K562 (cell line): Measurements from ENCODE around the gene GJC2. TPM values are rescaled to one million over a fixed set of nuclear protein-coding genes. Genes with fewer than 3 reads are reported as not detected.

Source experiments
- ATAC-seq: fragments of 200-7000 bp; cut with Tn5 transposase; 3 replicates; pipeline ENCODE4 v1.9.1; 2020; ENCODE audit warnings: moderate library complexity
- BruUV-seq: library from RNA; stranded (reverse); fragments of 400-500 nt; replicated peaks from 2 replicates; lab custom pipeline; 2021; lab: Mats Ljungman, UMichigan
- CTCF ChIA-PET: fragments of 300-600 bp; formaldehyde crosslinking; extraction: SDS; loops from one replicate; lab custom pipeline; 2021; ENCODE audit warnings: low intra/inter-chr PET ratio; lab: Yijun Ruan, JAX
- POLR2A ChIA-PET: fragments of 300-600, 350-650 bp; sonication (Branson Sonifier 250); formaldehyde crosslinking; extraction: SDS; loops from one replicate; lab custom pipeline; 2021; ENCODE audit warnings: antibody characterized with exemption, inconsistent platforms; lab: Yijun Ruan, JAX
- DNase-seq, 4 experiments: peaks; one replicate each; pipeline versions ENCODE4 v3.0.0 to v3.0.0-alpha.2; 2011 to 2018; ENCODE audit warnings: low spot score in 3 of 4, mixed read lengths in 3 of 4; ENCODE audit errors: extremely low read depth in 1 of 4
- FAIRE-seq: peaks from 2 replicates; lab custom pipeline; 2011; peaks lifted over from hg19 to GRCh38; lab: Jason Lieb, UNC
- H2AFZ ChIP-seq: 2 replicates; pipeline ENCODE4 v1.6.0; 2011; ENCODE audit warnings: low read depth, low read length, control low read depth, inconsistent platforms
- H3K27ac ChIP-seq: fragments of 200-600 bp; 3 replicates; pipeline ENCODE4 v1.8.0; 2011; ENCODE audit warnings: low read depth, mild to moderate bottlenecking, control low read depth, inconsistent platforms, low read length, moderate library complexity, mixed read lengths; ENCODE audit errors: extremely low read depth
- H3K27me3 ChIP-seq, 2 experiments: fragments of 300-600 bp in 1 of 2; 2 replicates in 1 of 2; 3 replicates in 1 of 2; pipeline versions ENCODE4 v1.6.0 to v1.8.0; 2011; ENCODE audit warnings: inconsistent platforms in 2 of 2, low read length in 2 of 2, mild to moderate bottlenecking in 1 of 2, mixed read lengths in 1 of 2, moderate library complexity in 1 of 2; ENCODE audit not compliant: control insufficient read depth in 2 of 2, insufficient read depth in 2 of 2
- H3K36me3 ChIP-seq: fragments of 300-600 bp; 3 replicates; pipeline ENCODE4 v1.8.0; 2011; ENCODE audit warnings: mild to moderate bottlenecking, low read length, inconsistent platforms; ENCODE audit not compliant: control insufficient read depth, insufficient read depth
- H3K4me1 ChIP-seq, 2 experiments: fragments of 200-600 bp in 1 of 2; replicated peaks in 1 of 2; 2 replicates in 1 of 2; 3 replicates in 1 of 2; pipeline versions ENCODE4 v1.5.1 to v1.8.0; 2011; ENCODE audit warnings: inconsistent platforms in 2 of 2, low read length in 2 of 2, mild to moderate bottlenecking in 1 of 2, mixed read lengths in 1 of 2, moderate library complexity in 1 of 2; ENCODE audit not compliant: control insufficient read depth in 2 of 2, insufficient read depth in 2 of 2
- H3K4me2 ChIP-seq: 2 replicates; pipeline ENCODE4 v1.6.1; 2011; ENCODE audit warnings: low read length, control low read depth, inconsistent platforms, mixed read lengths; ENCODE audit not compliant: insufficient read depth
- H3K4me3 ChIP-seq: fragments of 200-600 bp; sonication (generic), shearing (Covaris generic); 2 replicates; pipeline ENCODE4 v1.5.1; 2016; ENCODE audit warnings: control low read depth, inconsistent platforms
- H3K79me2 ChIP-seq: fragments of 200-600 bp; 3 replicates; pipeline ENCODE4 v1.8.0; 2011; ENCODE audit warnings: low read length, inconsistent platforms; ENCODE audit not compliant: control insufficient read depth, insufficient read depth
- H3K9ac ChIP-seq, 2 experiments: 2 replicates each; pipeline versions ENCODE4 v1.6.0 to v1.6.1; 2011; ENCODE audit warnings: low read depth in 2 of 2, low read length in 2 of 2, control low read depth in 1 of 2, inconsistent platforms in 1 of 2, mild to moderate bottlenecking in 1 of 2, mixed read lengths in 1 of 2; ENCODE audit not compliant: insufficient read depth in 1 of 2
- H3K9me1 ChIP-seq: one replicate; pipeline ENCODE4 v1.6.0; 2011; ENCODE audit warnings: inconsistent platforms, mild to moderate bottlenecking, low read length, moderate library complexity; ENCODE audit not compliant: control insufficient read depth, insufficient read depth
- H3K9me3 ChIP-seq: replicated peaks from 2 replicates; pipeline ENCODE4 v1.5.1; 2011; ENCODE audit warnings: low read depth, low read length, inconsistent platforms; ENCODE audit not compliant: control insufficient read depth, insufficient read depth
- H4K20me1 ChIP-seq: replicated peaks from 2 replicates; pipeline ENCODE4 v1.6.1; 2011; ENCODE audit warnings: low read length, inconsistent platforms, mixed read lengths; ENCODE audit not compliant: control insufficient read depth, insufficient read depth
- ARID2 ChIP-seq: fragments of 450-650 bp; IDR thresholded peaks from 2 replicates; pipeline ENCODE4 v1.6.1; 2017; ENCODE audit warnings: antibody characterized with exemption, mild to moderate bottlenecking
- GABPB2 ChIP-seq: fragments of 250-450 bp; sonication (Bioruptor Pico); conservative IDR thresholded peaks from 2 replicates; pipeline ENCODE4 v1.5.1; 2021; ENCODE audit warnings: mild to moderate bottlenecking
- HDAC2 ChIP-seq: fragments of 450-650 bp; IDR thresholded peaks from 2 replicates; pipeline ENCODE4 v1.6.1; 2016; ENCODE audit warnings: mild to moderate bottlenecking
- IRF2 ChIP-seq: sonication (generic); formaldehyde crosslinking; IDR thresholded peaks from 2 replicates; pipeline ENCODE4 v1.8.1; 2022; ENCODE audit warnings: mild to moderate bottlenecking, missing genetic modification reagents
- KDM1A ChIP-seq, 2 experiments: fragments of 450-650 bp; IDR thresholded peaks; 2 replicates each; pipeline ENCODE4 v1.6.1; 2016; ENCODE audit warnings: mild to moderate bottlenecking in 2 of 2
- WGBS: fragments of 100-300 bp; shearing (Covaris generic); methylation state at CpG from one replicate; pipeline ENCODE4 v1.1.6; 2016; ENCODE audit warnings: low coverage, mixed read lengths; ENCODE audit not compliant: insufficient coverage; ENCODE audit errors: missing lambda C conversion rate; 5-methylcytosine and 5-hydroxymethylcytosine counted together
- in situ Hi-C: fragments of 300-500 bp; cut with MboI; formaldehyde crosslinking; loops from 4 replicates; pipeline ENCODE4 v1.15.0; 2018; ENCODE audit warnings: inconsistent platforms, mixed read lengths
- intact Hi-C: fragments of 100-400 bp; cut with micrococcal nuclease; formaldehyde crosslinking; loops from 2 replicates; pipeline ENCODE4 v1.14.2; 2022
- polyA plus RNA-seq, 8 experiments: library from polyadenylated mRNA; depleted of rRNA in 4 of 8; stranded (reverse) in 5 of 8; unstranded in 3 of 8; fragments of >200 nt; fragmentation: Nextera tagmentation in 2 of 8; fragmentation: Illumina TruSeq in 1 of 8; extraction: Ambion mirVana in 2 of 8; extraction: Trizol in 1 of 8; gene quantifications; 2 replicates each; pipeline versions ENCODE4 v1.2.1 to v1.2.3, GENCODE V29; 2011 to 2014; ENCODE audit warnings: inconsistent platforms in 1 of 8, missing spikeins in 1 of 8
- total RNA-seq, 7 experiments: library from RNA; depleted of rRNA in 6 of 7; stranded (reverse); fragments of >200 nt in 6 of 7; fragmentation: Illumina TruSeq in 2 of 7; extraction: Trizol in 2 of 7; gene quantifications; 2 replicates each; pipeline versions ENCODE4 v1.2.1 to v1.2.3, GENCODE V29; 2011 to 2021; ENCODE audit warnings: low replicate concordance in 1 of 7
- TF ChIP-seq, protein P1 (sequence below): fragments of 450-650 bp; formaldehyde crosslinking; conservative IDR thresholded peaks from 2 replicates; pipeline ENCODE4 v1.4.0; 2022; ENCODE audit warnings: mild to moderate bottlenecking, missing genetic modification characterization
- TF ChIP-seq, protein P2 (sequence below): sonication (generic); formaldehyde crosslinking; IDR thresholded peaks from 2 replicates; pipeline ENCODE4 v1.9.0; 2022; ENCODE audit warnings: mild to moderate bottlenecking, missing genetic modification reagents
- TF ChIP-seq, protein P3 (sequence below): fragments of 200-800 bp; sonication (Bioruptor generic); IDR thresholded peaks from 2 replicates; pipeline ENCODE4 v1.6.1; 2017; ENCODE audit warnings: missing genetic modification characterization, missing compliant biosample characterization
- TF ChIP-seq, protein P4 (sequence below): fragments of 450-650 bp; IDR thresholded peaks from 2 replicates; pipeline ENCODE4 v1.6.1; 2017; ENCODE audit warnings: mild to moderate bottlenecking, moderate library complexity

The GJC2 gene
- total and polyA plus RNA-seq, 9 of the 15 experiments (the other 6 are each of a cell fraction or from before 2014, with no cell fraction given), result 0.03 to 0.62 (median 0.11) TPM; not detected in 2

DNA sequence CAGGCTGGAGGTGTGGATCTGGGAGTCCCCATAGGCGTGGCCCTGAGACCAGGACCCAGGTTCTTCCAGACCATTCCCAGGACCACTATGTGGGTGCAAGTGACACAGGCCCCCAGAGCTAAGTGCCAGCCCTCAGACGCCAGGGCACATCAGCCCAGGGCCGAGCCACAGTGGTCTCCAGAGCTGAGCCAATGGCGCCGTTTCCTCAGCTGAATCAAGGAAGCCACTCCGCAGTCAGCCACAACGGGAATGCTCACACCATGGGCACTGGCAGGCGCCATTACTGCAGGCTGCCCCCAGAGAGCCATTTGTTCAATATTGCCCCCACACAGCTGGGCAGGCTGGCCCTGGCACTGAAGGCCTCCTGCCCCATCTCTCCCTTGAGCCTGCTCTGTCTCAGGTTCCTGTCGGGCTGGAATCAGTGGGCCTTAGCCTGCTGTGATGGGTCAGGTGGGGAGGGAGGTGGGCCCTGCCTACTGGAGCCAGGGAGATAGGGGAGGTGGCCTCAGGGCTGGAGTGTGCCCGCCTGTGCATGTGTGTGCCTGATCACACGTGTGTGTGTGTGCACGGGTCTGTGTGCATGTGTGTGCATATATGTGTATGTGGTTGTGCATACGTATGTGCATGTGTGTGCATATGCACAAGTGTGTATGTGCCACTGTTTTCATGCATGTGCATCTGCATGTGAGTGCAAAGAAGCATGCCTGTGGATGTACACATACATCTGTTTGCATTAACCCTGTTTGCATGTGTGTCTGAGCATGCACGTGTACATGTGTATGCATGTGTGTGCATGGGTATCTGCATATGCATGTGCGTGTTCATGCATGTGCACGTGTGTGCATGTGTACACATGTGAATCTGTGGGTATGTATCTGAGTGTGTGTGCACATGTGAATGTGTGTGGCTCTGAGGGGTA lies 6.1 kb downstream of the GJC2 start:
- DNase-seq (no peak), ATAC-seq (no peak), FAIRE-seq (peak; percentile 23)
- Histone ChIP-seq H3K4me1 (peaks cover 2 to 63% of the 10 kb centered on the region in 2 experiments; a peak in 3 of 5 replicates), H3K36me3 (no peaks in the 10 kb centered on the region), H3K4me3 (no peak overlapping the region), H3K9me1 (no peaks in the 10 kb centered on the region), H3K27ac (no peak overlapping the region), H2AFZ (no peak overlapping the region), H4K20me1 (no peaks in the 10 kb centered on the region; the same call in none of the 2 replicates), H3K4me2 (no peak overlapping the region), H3K9me3 (no peaks in the 10 kb centered on the region), H3K79me2 (no peaks in the 10 kb centered on the region), H3K9ac (no peak overlapping the region), H3K27me3 (no peaks in the 10 kb centered on the region)
- ChIA-PET POLR2A (interaction anchor here (1.1 to 1.8 kb wide), 3 partner anchors 7 to 15 kb away, joined by 3 to 9 read pairs (median 7); partner anchors contain the start of genes GUK1 and IBA57), CTCF (no interaction called here)
- TF ChIP-seq, protein P1, sequence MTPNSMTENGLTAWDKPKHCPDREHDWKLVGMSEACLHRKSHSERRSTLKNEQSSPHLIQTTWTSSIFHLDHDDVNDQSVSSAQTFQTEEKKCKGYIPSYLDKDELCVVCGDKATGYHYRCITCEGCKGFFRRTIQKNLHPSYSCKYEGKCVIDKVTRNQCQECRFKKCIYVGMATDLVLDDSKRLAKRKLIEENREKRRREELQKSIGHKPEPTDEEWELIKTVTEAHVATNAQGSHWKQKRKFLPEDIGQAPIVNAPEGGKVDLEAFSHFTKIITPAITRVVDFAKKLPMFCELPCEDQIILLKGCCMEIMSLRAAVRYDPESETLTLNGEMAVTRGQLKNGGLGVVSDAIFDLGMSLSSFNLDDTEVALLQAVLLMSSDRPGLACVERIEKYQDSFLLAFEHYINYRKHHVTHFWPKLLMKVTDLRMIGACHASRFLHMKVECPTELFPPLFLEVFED (CRISPR knock-in tag), result no peak
- TF ChIP-seq KDM1A (IDR thresholded peaks at IDR 0.05), result peak in 1 of 2 experiments; percentile 87; a peak in 1 of 4 replicates
- 0 out of 2 replicates have a peak, but pooled peaks have one; percentile 33 for TF ChIP-seq IRF2
- TF ChIP-seq, protein P2, sequence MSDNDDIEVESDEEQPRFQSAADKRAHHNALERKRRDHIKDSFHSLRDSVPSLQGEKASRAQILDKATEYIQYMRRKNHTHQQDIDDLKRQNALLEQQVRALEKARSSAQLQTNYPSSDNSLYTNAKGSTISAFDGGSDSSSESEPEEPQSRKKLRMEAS (CRISPR knock-in tag), result peak; percentile 54; the same call in 1 of the 2 replicates
- TF ChIP-seq, protein P3, sequence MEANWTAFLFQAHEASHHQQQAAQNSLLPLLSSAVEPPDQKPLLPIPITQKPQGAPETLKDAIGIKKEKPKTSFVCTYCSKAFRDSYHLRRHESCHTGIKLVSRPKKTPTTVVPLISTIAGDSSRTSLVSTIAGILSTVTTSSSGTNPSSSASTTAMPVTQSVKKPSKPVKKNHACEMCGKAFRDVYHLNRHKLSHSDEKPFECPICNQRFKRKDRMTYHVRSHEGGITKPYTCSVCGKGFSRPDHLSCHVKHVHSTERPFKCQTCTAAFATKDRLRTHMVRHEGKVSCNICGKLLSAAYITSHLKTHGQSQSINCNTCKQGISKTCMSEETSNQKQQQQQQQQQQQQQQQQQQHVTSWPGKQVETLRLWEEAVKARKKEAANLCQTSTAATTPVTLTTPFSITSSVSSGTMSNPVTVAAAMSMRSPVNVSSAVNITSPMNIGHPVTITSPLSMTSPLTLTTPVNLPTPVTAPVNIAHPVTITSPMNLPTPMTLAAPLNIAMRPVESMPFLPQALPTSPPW (CRISPR knock-in tag), result no peak
- TF ChIP-seq GABPB2 (CRISPR knock-in tag), result no peak
- TF ChIP-seq HDAC2, result no peak
- TF ChIP-seq, protein P4, sequence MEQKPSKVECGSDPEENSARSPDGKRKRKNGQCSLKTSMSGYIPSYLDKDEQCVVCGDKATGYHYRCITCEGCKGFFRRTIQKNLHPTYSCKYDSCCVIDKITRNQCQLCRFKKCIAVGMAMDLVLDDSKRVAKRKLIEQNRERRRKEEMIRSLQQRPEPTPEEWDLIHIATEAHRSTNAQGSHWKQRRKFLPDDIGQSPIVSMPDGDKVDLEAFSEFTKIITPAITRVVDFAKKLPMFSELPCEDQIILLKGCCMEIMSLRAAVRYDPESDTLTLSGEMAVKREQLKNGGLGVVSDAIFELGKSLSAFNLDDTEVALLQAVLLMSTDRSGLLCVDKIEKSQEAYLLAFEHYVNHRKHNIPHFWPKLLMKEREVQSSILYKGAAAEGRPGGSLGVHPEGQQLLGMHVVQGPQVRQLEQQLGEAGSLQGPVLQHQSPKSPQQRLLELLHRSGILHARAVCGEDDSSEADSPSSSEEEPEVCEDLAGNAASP, result no peak
- no peak for TF ChIP-seq ARID2
- in situ Hi-C loops (no loop called here), intact Hi-C loops (no loop called here)
- BruUV-seq, result no TSS peak
- 41% methylated on average over 16 of the region's 16 CpGs for WGBS
